Measurements from ENCODE around the gene SGCG.

The SGCG gene

GRCh38 chr13:23348262-23349127, 167.7 kb downstream of the SGCG start:
- H3K4me3 ChIP-seq (ENCODE audit: low read depth, low read length): no peak overlapping the region
- DNase-seq (ENCODE audit: low read depth): no peak
- TF ChIP-seq, protein P1, sequence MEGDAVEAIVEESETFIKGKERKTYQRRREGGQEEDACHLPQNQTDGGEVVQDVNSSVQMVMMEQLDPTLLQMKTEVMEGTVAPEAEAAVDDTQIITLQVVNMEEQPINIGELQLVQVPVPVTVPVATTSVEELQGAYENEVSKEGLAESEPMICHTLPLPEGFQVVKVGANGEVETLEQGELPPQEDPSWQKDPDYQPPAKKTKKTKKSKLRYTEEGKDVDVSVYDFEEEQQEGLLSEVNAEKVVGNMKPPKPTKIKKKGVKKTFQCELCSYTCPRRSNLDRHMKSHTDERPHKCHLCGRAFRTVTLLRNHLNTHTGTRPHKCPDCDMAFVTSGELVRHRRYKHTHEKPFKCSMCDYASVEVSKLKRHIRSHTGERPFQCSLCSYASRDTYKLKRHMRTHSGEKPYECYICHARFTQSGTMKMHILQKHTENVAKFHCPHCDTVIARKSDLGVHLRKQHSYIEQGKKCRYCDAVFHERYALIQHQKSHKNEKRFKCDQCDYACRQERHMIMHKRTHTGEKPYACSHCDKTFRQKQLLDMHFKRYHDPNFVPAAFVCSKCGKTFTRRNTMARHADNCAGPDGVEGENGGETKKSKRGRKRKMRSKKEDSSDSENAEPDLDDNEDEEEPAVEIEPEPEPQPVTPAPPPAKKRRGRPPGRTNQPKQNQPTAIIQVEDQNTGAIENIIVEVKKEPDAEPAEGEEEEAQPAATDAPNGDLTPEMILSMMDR (IDR thresholded peaks at IDR 0.05; ENCODE audit: low read depth, low read length, missing control alignments): no peak

DNA sequence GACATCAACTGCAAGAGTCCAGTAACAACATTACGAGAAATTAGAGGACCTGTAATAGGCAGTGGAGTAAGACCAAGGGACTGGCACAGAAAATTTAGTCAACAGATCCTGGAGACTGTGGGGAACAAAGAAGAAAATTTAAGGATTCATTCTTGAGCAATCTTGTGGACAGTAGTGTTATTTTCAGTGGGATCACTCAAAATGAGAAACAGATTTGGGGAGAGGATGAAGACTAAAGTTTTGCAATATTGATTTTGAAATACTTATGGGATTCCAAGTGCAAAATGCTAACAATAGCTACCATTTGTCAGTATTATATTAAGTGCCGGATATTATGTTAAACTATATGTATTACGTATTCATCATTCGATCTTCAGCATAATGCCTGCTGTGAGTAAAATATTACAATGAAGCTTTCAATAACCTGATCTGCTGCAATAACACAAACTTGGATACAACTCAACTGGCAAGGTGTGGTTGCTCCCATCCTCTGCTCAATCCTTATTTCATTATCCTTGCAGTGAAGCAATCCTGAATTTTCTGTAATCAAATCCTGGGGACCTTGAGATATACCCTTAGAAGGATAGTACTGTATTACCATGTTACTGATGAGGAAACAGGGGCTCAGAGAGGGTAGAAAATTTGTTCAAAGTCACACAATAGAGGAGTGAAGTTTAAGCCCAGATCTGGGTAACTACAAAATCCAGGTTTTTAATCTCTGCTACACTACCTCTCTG, 168.6 kb downstream of the SGCG start:
- no peak overlapping the region for H3K4me3 ChIP-seq (ENCODE audit: low read depth, low read length)
- no peak for DNase-seq (ENCODE audit: low read depth)
- TF ChIP-seq, protein P1 (IDR thresholded peaks at IDR 0.05; ENCODE audit: low read depth, low read length, missing control alignments): no peak

GRCh38 chr13:23350009-23350408, 169.2 kb downstream of the SGCG start:
- no peak for DNase-seq (ENCODE audit: low read depth)
- H3K4me3 ChIP-seq (ENCODE audit: low read depth, low read length): no peak overlapping the region
- TF ChIP-seq, protein P1 (IDR thresholded peaks at IDR 0.05; ENCODE audit: low read depth, low read length, missing control alignments): no peak

GRCh38 chr13:23352161-23352560, 171.4 kb downstream of the SGCG start:
- no peak for DNase-seq (ENCODE audit: low read depth)
- TF ChIP-seq, protein P1 (IDR thresholded peaks at IDR 0.05; ENCODE audit: low read depth, low read length, missing control alignments): no peak
- no peak overlapping the region for H3K4me3 ChIP-seq (ENCODE audit: low read depth, low read length)

DNA sequence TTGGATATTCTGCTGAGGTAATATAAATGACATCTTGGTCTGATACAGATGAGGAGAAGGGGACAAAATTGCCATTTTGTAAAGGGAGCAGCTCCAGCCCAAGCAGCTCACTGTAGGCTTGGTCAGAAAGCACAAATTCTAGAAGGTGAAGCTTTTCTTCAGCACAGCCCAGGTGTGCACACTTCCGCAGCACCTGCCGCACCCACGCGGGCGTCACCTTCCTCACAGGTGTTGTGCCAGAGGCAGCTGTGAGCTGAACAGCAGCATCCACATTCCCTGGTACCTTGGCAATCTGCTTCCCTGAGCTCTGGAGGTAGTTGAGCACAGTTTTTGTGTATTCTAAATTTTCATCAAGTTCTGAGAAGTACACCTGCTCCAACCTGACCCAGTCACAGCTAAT, 173.7 kb downstream of the SGCG start:
- H3K4me3 ChIP-seq (ENCODE audit: low read depth, low read length): no peak overlapping the region
- DNase-seq (ENCODE audit: low read depth): no peak
- TF ChIP-seq, protein P1 (IDR thresholded peaks at IDR 0.05; ENCODE audit: low read depth, low read length, missing control alignments): no peak

GRCh38 chr13:23356368-23356767, 175.6 kb downstream of the SGCG start:
- TF ChIP-seq, protein P1 (IDR thresholded peaks at IDR 0.05; ENCODE audit: low read depth, low read length, missing control alignments): no peak
- DNase-seq (ENCODE audit: low read depth): no peak
- no peak overlapping the region for H3K4me3 ChIP-seq (ENCODE audit: low read depth, low read length)

Measured in GM12864 (cell line).